Measurements from ENCODE around the gene CNTNAP2. TPM values are rescaled to one million over a fixed set of nuclear protein-coding genes. Genes with fewer than 3 reads are reported as not detected.

CNTNAP2 gene
- total and polyA plus RNA-seq, 4 donors = 0.14 to 2.3 (median 1.1) TPM

GRCh38 chr7:147496209-147496608, 1379.6 kb downstream of the CNTNAP2 start:
- no peaks in the 10 kb centered on the region for H3K9me3 ChIP-seq (ENCODE audit: control insufficient read depth in 4 of 4, low read length in 3 of 4)
- TF ChIP-seq CTCF (IDR thresholded peaks at IDR 0.05; ENCODE audit: low read depth, low read length, missing input control) (no peak), HNF4G (IDR thresholded peaks at IDR 0.05) (no peak), JUND (IDR thresholded peaks at IDR 0.05) (no peak), SP1 (IDR thresholded peaks at IDR 0.05) (no peak), GABPA (IDR thresholded peaks at IDR 0.05 in 1 of 2, conservative IDR thresholded peaks at IDR 0.05 in 1 of 2) (no peak), ATF3 (IDR thresholded peaks at IDR 0.05) (no peak), FOXA2 (IDR thresholded peaks at IDR 0.05) (no peak), FOXA1 (IDR thresholded peaks at IDR 0.05) (no peak), NR2F2 (IDR thresholded peaks at IDR 0.05) (no peak), ZBTB33 (IDR thresholded peaks at IDR 0.05) (no peak), HNF4A (conservative IDR thresholded peaks at IDR 0.05) (no peak), MAX (IDR thresholded peaks at IDR 0.05) (no peak), EGR1 (IDR thresholded peaks at IDR 0.05; ENCODE audit: low read depth in 2 of 2) (no peak), YY1 (IDR thresholded peaks at IDR 0.05) (no peak), RAD21 (IDR thresholded peaks at IDR 0.05) (no peak), RXRA (IDR thresholded peaks at IDR 0.05) (no peak), REST (IDR thresholded peaks at IDR 0.05) (no peak), TAF1 (conservative IDR thresholded peaks at IDR 0.05) (no peak)
- DNase-seq (ENCODE audit: low spot score) = no peak
- 69% methylated on average over 1 of the region's 1 CpG for WGBS
- no peak overlapping the region for H3K4me3 ChIP-seq (ENCODE audit: low read depth in 1 of 3, low read length in 3 of 3)
- no peak overlapping the region for H3K9ac ChIP-seq (ENCODE audit: low read depth in 1 of 2, low read length in 2 of 2)
- no peaks in the 10 kb centered on the region for H3K36me3 ChIP-seq (ENCODE audit: control insufficient read depth in 4 of 4, insufficient read depth in 3 of 4, low read depth in 1 of 4, low read length in 3 of 4)
- peaks cover 0 to 2% (median 0%) of the 10 kb centered on the region in 4 donors for H3K27me3 ChIP-seq (ENCODE audit: control insufficient read depth in 4 of 4, insufficient read depth in 4 of 4, low read length in 3 of 4)
- no peak overlapping the region for H3K27ac ChIP-seq (ENCODE audit: low read depth in 1 of 2, low read length in 2 of 2)
- H3K4me1 ChIP-seq (ENCODE audit: control insufficient read depth in 4 of 4, insufficient read depth in 4 of 4, low read length in 3 of 4) = no peaks in the 10 kb centered on the region
